HG02678 (cell line): ENCODE results near the gene OPTC.

Experiments used
- ATAC-seq: cut with Tn5 transposase; IDR thresholded peaks from one replicate; pipeline ENCODE4 v1.9.1; 2021; ENCODE audit warnings: mild to moderate bottlenecking, moderate library complexity; ENCODE audit not compliant: unreplicated experiment

Gene OPTC

GRCh38 chr1:203490607-203491006, 3.3 kb upstream of the OPTC start:
- ATAC-seq, result no peak

- no peak for ATAC-seq
Measured at GRCh38 chr1:203491664-203492063, 2.3 kb upstream of the OPTC start.

GRCh38 chr1:203492082-203492747, 1.7 kb upstream of the OPTC start:
- no peak for ATAC-seq

- no peak for ATAC-seq
Measured at GRCh38 chr1:203492748-203493130, 1.2 kb upstream of the OPTC start.

GRCh38 chr1:203495845-203496244, 1.9 kb downstream of the OPTC start:
- ATAC-seq, result no peak

- no peak for ATAC-seq
Measured at GRCh38 chr1:203497269-203497777, 3.4 kb downstream of the OPTC start.

GRCh38 chr1:203499643-203500278, 5.8 kb downstream of the OPTC start:
- ATAC-seq, result no peak

GRCh38 chr1:203500279-203500678, 6.3 kb downstream of the OPTC start:
- no peak for ATAC-seq

GRCh38 chr1:203503836-203504235, 9.9 kb downstream of the OPTC start:
- no peak for ATAC-seq

- no peak for ATAC-seq
Measured at GRCh38 chr1:203504400-203505250, 10.7 kb downstream of the OPTC start.

- no peak for ATAC-seq
Measured at GRCh38 chr1:203505526-203506204, 11.7 kb downstream of the OPTC start.

- ATAC-seq, result no peak
Measured at GRCh38 chr1:203506858-203507626, 13.1 kb downstream of the OPTC start.

- ATAC-seq, result no peak
Measured at GRCh38 chr1:203507759-203508158, 13.8 kb downstream of the OPTC start.

- no peak for ATAC-seq
Measured at GRCh38 chr1:203508463-203509073, 14.6 kb downstream of the OPTC start.

- no peak for ATAC-seq
Measured at GRCh38 chr1:203509135-203509534, 15.2 kb downstream of the OPTC start.

- ATAC-seq, result no peak
Measured at GRCh38 chr1:203511513-203511912, 17.6 kb downstream of the OPTC start.

GRCh38 chr1:203511930-203512329, 18.0 kb downstream of the OPTC start:
- ATAC-seq, result no peak

GRCh38 chr1:203512517-203512847, 18.5 kb downstream of the OPTC start:
- no peak for ATAC-seq

GRCh38 chr1:203512848-203513584, 19.1 kb downstream of the OPTC start:
- no peak for ATAC-seq
